Osteoblast (primary cell): ENCODE measurements around the gene PEX16. TPM values are rescaled to one million over a fixed set of nuclear protein-coding genes. Genes with fewer than 3 reads are reported as not detected.
"Not testable (repeated sequence)": the region's sequence is repeated elsewhere in the genome, so short reads cannot be mapped to it uniquely, and the experiment has no call there.

ENCODE experiments used
- DNase-seq: peaks from one replicate; pipeline ENCODE4 v3.0.0; 2011; ENCODE audit warnings: low spot score, mixed read lengths; ENCODE audit not compliant: insufficient read length; ENCODE audit errors: missing footprints
- H2AFZ ChIP-seq: 2 replicates; pipeline ENCODE4 v1.6.0; 2011; ENCODE audit warnings: mild to moderate bottlenecking, low read length
- H3K27ac ChIP-seq: 2 replicates; pipeline ENCODE4 v1.5.1; 2011; ENCODE audit warnings: mild to moderate bottlenecking, low read depth, low read length, moderate library complexity
- H3K27me3 ChIP-seq: 2 replicates; pipeline ENCODE4 v1.6.0; 2012; ENCODE audit warnings: mild to moderate bottlenecking, control low read depth, inconsistent platforms, low read length, moderate library complexity; ENCODE audit not compliant: insufficient read depth
- H3K36me3 ChIP-seq: 2 replicates; pipeline ENCODE4 v1.5.1; 2011; ENCODE audit warnings: mild to moderate bottlenecking, low read length, control low read depth, moderate library complexity; ENCODE audit not compliant: insufficient read depth
- H3K4me1 ChIP-seq: 2 replicates; pipeline ENCODE4 v1.5.1; 2011; ENCODE audit warnings: mild to moderate bottlenecking, low read length, control low read depth, moderate library complexity; ENCODE audit not compliant: insufficient read depth
- H3K4me2 ChIP-seq: 2 replicates; pipeline ENCODE4 v1.6.0; 2011; ENCODE audit warnings: mild to moderate bottlenecking, low read length; ENCODE audit not compliant: insufficient read depth
- H3K4me3 ChIP-seq: fragments of 200-600 bp; sonication (generic); 3 replicates; pipeline ENCODE4 v1.5.1; 2012; ENCODE audit warnings: mild to moderate bottlenecking, low read length, inconsistent platforms; ENCODE audit not compliant: insufficient read depth
- H3K79me2 ChIP-seq: 2 replicates; pipeline ENCODE4 v1.6.0; 2012; ENCODE audit warnings: mild to moderate bottlenecking, low read length, control low read depth, inconsistent platforms; ENCODE audit not compliant: insufficient read depth
- H3K9me3 ChIP-seq: 2 replicates; pipeline ENCODE4 v1.5.1; 2011; ENCODE audit warnings: low read depth, low read length, control low read depth
- H4K20me1 ChIP-seq: 2 replicates; pipeline ENCODE4 v1.6.0; 2012; ENCODE audit warnings: mild to moderate bottlenecking, low read length, control low read depth; ENCODE audit not compliant: insufficient read depth
- total RNA-seq: library from RNA; depleted of rRNA; stranded (reverse); fragments of >200 nt; gene quantifications from 2 replicates; pipeline ENCODE4 v1.2.3, GENCODE V29; 2012
- TF ChIP-seq, protein P1 (sequence below): IDR thresholded peaks from 2 replicates; pipeline ENCODE4 v1.5.1; 2011; ENCODE audit warnings: mild to moderate bottlenecking, low read depth, low read length, moderate library complexity; ENCODE audit errors: extremely low read depth

The PEX16 gene
- total RNA-seq, 1 donor: 28.6 TPM

DNA sequence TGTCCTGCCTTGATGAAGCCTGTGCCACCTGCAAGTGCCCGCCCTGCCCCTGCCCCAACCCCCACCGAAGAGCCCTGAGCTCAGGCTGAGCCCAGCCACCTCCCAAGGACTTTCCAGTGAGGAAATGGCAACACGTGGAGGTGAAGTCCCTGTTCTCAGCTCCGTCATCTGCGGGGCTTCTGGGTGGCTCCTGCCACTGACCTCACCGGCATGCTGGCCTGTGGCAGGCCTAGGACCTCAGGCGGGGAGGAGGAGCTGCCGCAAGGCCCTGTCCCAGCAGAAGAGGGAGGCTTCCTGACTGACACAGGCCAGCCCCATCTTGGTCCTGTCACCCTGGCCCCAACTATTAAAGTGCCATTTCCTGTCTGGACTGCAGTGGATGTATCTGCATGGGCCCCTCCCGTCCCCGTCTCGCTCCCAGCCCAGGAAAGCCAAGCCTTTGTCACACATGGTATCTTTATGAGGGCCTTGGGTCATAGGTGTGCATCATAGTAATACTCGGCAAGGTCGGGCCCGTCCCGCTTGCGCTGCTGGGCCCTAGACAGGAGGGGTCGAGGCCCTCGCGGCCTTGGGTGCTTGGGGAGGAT lies 11.5 kb downstream of the PEX16 start:
- Histone ChIP-seq H3K4me2 (no peak overlapping the region), H3K79me2 (no peaks in the 10 kb centered on the region), H4K20me1 (peaks cover 12% of the 10 kb centered on the region), H3K9me3 (no peaks in the 10 kb centered on the region), H2AFZ (no peak overlapping the region), H3K27me3 (no peaks in the 10 kb centered on the region), H3K4me1 (no peaks in the 10 kb centered on the region), H3K4me3 (no peak overlapping the region), H3K36me3 (peaks cover 5% of the 10 kb centered on the region), H3K27ac (no peak overlapping the region)
- TF ChIP-seq, protein P1, sequence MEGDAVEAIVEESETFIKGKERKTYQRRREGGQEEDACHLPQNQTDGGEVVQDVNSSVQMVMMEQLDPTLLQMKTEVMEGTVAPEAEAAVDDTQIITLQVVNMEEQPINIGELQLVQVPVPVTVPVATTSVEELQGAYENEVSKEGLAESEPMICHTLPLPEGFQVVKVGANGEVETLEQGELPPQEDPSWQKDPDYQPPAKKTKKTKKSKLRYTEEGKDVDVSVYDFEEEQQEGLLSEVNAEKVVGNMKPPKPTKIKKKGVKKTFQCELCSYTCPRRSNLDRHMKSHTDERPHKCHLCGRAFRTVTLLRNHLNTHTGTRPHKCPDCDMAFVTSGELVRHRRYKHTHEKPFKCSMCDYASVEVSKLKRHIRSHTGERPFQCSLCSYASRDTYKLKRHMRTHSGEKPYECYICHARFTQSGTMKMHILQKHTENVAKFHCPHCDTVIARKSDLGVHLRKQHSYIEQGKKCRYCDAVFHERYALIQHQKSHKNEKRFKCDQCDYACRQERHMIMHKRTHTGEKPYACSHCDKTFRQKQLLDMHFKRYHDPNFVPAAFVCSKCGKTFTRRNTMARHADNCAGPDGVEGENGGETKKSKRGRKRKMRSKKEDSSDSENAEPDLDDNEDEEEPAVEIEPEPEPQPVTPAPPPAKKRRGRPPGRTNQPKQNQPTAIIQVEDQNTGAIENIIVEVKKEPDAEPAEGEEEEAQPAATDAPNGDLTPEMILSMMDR: no peak
- DNase-seq: no peak

DNA sequence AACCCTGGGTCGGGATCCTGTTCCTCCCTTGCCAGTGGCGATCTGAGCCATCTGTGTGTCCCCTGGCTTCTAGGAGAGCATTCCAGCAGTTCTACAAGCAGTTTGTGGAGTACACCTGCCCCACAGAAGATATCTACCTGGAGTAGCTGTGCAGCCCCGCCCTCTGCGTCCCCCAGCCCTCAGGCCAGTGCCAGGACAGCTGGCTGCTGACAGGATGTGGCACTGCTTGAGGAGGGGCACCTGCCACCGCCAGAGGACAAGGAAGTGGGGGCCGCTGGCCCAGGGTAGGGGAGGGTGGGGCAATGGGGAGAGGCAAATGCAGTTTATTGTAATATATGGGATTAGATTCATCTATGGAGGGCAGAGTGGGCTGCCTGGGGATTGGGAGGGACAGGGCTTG lies 12.1 kb downstream of the PEX16 start:
- not testable (repeated sequence) for H3K4me1 ChIP-seq, H3K4me3 ChIP-seq, H3K27ac ChIP-seq, H3K79me2 ChIP-seq, H3K9me3 ChIP-seq, H3K27me3 ChIP-seq, H3K4me2 ChIP-seq, H2AFZ ChIP-seq, H3K36me3 ChIP-seq, DNase-seq
- H4K20me1 ChIP-seq: peaks cover 10% of the 10 kb centered on the region

DNA sequence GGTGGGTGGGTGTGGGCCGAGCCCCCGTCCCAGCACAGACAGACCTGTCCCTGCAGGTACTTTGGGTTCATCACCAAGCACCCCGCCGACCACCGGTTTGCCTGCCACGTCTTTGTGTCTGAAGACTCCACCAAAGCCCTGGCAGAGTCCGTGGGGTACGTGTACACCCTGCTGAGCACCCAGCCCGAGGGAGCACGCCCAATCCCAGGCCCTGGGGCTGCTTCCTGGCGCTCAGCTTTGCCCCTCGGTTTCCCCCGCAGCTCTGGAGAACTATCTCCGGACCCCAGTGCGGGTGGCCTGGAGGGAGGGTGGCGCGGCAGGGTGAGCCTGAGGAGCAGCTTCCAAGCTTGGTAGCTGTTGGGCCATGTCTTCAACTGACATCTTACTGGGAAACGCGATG lies 12.6 kb downstream of the PEX16 start:
- no peaks in the 10 kb centered on the region for H3K9me3 ChIP-seq
- peaks cover 7% of the 10 kb centered on the region for H3K4me1 ChIP-seq
- H3K27ac ChIP-seq: no peak overlapping the region
- TF ChIP-seq, protein P1: no peak
- peaks cover 3% of the 10 kb centered on the region for H3K36me3 ChIP-seq
- no peaks in the 10 kb centered on the region for H3K27me3 ChIP-seq
- no peaks in the 10 kb centered on the region for H3K79me2 ChIP-seq
- no peak overlapping the region for H3K4me2 ChIP-seq
- no peak overlapping the region for H2AFZ ChIP-seq
- H3K4me3 ChIP-seq: no peak overlapping the region
- H4K20me1 ChIP-seq: peaks cover 10% of the 10 kb centered on the region
- no peak for DNase-seq

DNA sequence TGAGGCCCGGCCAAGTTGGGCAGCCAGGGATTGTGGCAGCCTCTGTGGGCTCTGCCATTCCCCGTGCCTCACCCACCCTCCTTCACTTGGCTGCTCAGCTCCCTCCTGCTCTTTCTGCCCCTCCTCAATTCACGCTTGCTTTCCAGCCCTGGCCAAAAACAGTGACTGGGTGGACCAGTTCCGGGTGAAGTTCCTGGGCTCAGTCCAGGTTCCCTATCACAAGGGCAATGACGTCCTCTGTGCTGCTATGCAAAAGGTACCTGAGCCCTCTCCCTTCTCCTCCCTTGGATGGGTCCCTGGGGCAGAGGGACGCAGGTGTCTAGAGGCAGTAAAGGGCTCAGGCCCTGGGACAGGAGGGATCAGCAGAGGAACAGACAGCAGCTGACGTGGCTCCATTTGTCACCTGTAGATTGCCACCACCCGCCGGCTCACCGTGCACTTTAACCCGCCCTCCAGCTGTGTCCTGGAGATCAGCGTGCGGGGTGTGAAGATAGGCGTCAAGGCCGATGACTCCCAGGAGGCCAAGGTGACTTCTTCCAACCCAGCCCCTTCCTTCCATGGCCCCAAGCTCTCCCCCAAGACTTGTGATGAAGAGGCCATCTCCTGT lies 13.3 kb downstream of the PEX16 start:
- peaks cover 10% of the 10 kb centered on the region for H4K20me1 ChIP-seq
- no peak for DNase-seq
- H3K36me3 ChIP-seq: peaks cover 3% of the 10 kb centered on the region
- no peak overlapping the region for H2AFZ ChIP-seq
- H3K27me3 ChIP-seq: no peaks in the 10 kb centered on the region
- no peak overlapping the region for H3K4me2 ChIP-seq
- H3K4me3 ChIP-seq: no peak overlapping the region
- no peak overlapping the region for H3K27ac ChIP-seq
- H3K4me1 ChIP-seq: peaks cover 8% of the 10 kb centered on the region
- H3K9me3 ChIP-seq: no peaks in the 10 kb centered on the region
- TF ChIP-seq, protein P1: no peak
- H3K79me2 ChIP-seq: no peaks in the 10 kb centered on the region
